Loucy (cell line): ENCODE results near the gene ZNF267.

Source experiments
- CTCF ChIP-seq: fragments of 200-600 bp; sonication (generic); conservative IDR thresholded peaks from 2 replicates; pipeline ENCODE4 v1.5.1; 2014; ENCODE audit warnings: mild to moderate bottlenecking, antibody characterized with exemption, low read length
- EZH2phosphoT487 ChIP-seq: fragments of 200-600 bp; IDR thresholded peaks from 2 replicates; pipeline ENCODE4 v1.6.1; 2018; ENCODE audit warnings: antibody characterized with exemption, mild to moderate bottlenecking, moderate library complexity, borderline replicate concordance

- no peak for TF ChIP-seq CTCF
- TF ChIP-seq EZH2phosphoT487 = no peak
These were observed 6.3 kb downstream of the ZNF267 start for GRCh38 chr16:31879937-31880321.
